22Rv1 (cell line): ENCODE results near the gene LYPLA2.
A peak's percentile ranks its signal among the peaks of the same experiment; 100 is the strongest.
"Not testable (repeated sequence)": the region's sequence is repeated elsewhere in the genome, so short reads cannot be mapped to it uniquely, and the experiment has no call there.

Experiments
- H3K27ac ChIP-seq: fragments of 450-650 bp; 2 replicates; pipeline ENCODE4 v1.5.1; 2017
- ZFX ChIP-seq: fragments of 450-650 bp; IDR thresholded peaks from 2 replicates; pipeline ENCODE4 v1.6.1; 2017; ENCODE audit warnings: antibody characterized with exemption, borderline replicate concordance
- TF ChIP-seq, protein P1 (sequence below): fragments of 450-650 bp; IDR thresholded peaks from 2 replicates; pipeline ENCODE4 v1.5.1; 2017; ENCODE audit warnings: mild to moderate bottlenecking

Gene LYPLA2

DNA sequence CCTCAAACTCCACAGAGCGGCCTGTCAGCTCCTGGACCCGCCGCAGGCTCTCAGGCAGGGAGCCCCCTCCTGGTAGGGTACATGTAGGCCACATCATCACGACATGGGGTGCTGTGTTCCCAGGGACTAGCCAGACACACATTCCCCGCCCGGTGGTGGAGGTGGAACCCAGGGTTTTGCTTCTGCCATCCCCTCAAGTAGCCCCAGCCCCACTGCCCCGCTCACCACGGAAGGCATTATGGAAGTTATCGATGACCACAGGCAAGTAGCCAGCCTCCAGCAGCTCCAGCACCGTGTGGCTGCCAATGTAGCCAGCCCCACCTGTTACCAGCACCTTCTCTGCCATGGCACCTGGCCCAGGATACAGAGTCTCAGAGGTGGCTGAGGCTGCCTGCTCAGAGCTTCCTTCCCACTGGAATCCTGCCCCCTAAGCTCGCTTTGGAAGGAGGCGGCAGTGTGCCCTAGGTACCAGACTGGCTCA is 7.8 kb downstream of the LYPLA2 start:
- TF ChIP-seq ZFX = no peak
- TF ChIP-seq, protein P1, sequence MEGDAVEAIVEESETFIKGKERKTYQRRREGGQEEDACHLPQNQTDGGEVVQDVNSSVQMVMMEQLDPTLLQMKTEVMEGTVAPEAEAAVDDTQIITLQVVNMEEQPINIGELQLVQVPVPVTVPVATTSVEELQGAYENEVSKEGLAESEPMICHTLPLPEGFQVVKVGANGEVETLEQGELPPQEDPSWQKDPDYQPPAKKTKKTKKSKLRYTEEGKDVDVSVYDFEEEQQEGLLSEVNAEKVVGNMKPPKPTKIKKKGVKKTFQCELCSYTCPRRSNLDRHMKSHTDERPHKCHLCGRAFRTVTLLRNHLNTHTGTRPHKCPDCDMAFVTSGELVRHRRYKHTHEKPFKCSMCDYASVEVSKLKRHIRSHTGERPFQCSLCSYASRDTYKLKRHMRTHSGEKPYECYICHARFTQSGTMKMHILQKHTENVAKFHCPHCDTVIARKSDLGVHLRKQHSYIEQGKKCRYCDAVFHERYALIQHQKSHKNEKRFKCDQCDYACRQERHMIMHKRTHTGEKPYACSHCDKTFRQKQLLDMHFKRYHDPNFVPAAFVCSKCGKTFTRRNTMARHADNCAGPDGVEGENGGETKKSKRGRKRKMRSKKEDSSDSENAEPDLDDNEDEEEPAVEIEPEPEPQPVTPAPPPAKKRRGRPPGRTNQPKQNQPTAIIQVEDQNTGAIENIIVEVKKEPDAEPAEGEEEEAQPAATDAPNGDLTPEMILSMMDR = no peak
- peak overlapping the region; percentile 89 for H3K27ac ChIP-seq

DNA sequence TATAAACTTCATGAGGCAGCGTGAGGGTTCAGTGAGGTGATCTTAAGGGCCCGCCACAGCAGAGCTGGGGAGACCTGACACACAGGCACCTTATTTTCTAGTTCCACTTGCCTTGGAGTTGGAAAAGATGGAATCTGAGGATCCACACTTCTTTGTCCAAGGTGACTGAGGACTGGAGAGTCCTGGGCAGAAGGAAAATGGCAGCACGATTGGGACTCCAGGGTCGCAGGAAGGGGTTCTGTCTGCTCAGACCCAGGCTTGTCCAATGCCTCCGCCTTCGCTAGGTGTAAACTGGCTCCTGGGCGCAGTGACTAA is 8.3 kb downstream of the LYPLA2 start:
- peak overlapping the region; percentile 89 for H3K27ac ChIP-seq
- TF ChIP-seq, protein P1 = no peak
- no peak for TF ChIP-seq ZFX

DNA sequence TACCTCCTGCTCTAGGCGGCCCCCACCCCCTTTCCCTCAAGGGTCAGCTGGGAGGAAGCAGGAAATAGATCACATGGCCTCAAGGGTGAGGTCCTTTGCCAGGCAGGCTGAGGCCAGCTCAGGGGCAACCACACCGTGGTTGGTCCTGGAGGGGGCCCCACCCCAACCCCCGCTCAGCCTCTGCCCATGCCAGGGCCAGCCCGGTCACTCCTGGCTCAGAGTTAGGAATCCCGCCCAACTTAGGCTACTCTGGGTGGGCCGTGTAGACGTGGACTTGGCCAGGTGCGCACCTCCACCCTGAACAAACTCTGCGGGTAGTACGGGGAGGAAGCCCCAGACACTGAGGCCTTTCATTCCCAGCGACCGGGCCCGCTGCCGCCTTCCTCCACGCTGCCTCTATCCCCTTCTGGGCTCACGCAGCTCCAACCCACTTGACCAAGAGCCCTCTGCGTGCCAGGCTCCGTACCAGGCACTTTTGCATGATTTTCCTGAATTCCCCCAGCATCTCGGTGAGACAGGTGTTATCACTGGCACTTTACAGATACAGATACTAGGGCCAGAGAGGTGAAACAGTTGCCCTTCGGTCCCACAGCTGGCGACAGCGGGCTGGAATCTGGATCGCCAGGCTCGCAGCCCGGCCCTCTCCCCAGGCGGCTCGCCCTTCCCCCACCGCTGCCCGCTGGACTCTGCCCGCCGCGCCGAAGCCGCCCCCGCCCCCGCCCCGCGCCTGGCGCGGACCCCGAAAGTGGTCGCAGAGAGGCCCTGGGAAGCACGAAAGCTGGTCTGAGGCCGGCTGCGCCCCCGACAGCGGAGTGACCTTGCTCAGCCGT is 8.8 kb downstream of the LYPLA2 start:
- no peak for TF ChIP-seq ZFX
- TF ChIP-seq, protein P1 = no peak
- peak overlapping the region; percentile 89 for H3K27ac ChIP-seq

DNA sequence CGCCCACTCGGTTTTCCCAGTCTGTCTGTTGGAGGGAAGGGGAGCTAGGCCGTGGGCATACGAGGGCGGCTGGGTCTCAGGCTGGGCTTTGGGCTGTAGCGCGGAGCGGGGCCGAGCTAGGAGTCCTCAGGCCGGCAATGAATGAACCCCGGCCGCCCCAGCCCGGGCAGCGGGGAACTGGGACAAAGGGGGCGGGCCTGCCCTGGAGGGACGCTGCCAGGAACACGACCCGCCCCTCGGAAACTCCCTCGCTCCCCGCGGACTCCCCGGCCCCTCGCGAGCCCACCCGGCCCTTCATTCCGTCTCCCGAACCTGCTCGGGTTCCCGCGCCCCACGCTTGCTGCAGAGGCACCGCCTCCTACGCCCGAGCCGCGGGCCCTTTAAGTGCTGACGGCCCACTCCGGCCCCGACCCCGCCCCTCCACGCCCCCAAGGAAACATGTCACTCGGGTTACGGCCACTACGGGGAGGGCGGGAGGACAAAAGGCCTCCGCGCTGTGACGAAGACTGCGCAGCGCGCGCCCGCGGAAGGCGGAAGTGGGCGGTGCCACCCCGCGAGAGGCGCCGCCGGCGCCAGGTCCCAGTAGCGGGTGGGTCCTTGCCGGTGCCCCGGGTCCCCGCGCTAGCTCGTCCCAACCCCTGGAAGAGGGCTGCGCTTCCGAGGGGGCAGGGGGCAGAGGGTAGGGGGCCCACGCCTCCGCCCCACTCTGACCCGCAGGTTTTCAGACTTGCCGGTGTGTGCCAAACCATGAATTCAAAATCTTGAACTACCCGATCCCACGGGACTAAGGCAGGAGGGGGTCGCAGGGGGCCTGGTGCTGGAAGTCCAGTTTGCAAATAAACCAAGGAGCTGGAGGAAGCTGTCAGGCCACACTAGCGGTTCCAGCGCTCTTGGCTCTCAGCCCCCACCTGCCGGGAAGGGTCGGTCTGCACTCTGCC is 9.7 kb downstream of the LYPLA2 start, which contains the start of gene GALE:
Gene GALE (minus strand): TSS at position 355 of the 938 bp plus-strand sequence. CDS start 1,747 bp downstream, outside the sequence.
- no peak for TF ChIP-seq ZFX
- TF ChIP-seq, protein P1 = no peak
- H3K27ac ChIP-seq = peak within 1 kb of the TSS; percentile 89

DNA sequence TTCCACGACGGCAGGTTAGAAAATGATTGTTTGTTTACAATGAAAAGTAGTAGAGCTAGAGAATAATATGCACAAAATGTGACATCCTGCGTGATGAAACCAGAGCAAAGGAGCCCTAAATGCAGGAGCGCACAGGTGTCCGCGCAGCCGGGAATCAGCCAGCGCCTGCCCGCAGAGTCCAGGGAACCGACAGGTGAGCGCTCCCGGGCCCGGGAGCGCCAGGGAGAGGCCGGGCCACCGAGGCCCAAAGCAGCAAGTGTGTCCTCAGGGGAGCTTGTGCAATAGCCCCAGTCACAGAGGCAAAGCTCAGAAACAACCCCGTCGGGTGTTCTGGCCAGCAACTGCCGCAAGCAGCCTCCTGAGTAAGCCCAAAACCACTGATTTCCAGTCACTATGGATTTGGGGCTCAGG is 10.4 kb downstream of the LYPLA2 start:
- TF ChIP-seq, protein P1 = no peak
- no peak for TF ChIP-seq ZFX
- H3K27ac ChIP-seq = peak overlapping the region; percentile 89

DNA sequence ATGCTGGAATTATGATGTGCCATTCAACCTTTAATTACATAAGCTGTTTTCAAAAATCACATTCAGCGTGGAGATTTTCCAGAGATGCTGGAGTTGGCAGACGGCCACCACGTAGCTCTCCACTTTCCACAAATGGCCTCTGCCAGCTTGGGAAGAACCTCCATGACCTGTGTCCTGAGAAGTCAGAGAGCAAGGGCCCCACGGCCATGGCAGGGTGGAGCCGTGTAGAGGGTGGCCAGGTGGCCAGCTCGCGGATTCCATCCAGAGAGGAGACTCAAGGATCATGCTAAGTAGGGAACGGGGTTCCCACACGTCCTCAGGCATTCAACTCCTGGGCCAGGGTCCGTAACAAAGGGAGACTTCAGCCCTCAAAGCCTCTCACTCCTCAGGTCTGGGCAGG is 10.9 kb downstream of the LYPLA2 start:
- TF ChIP-seq, protein P1 = no peak
- TF ChIP-seq ZFX = no peak
- H3K27ac ChIP-seq = no peak overlapping the region

DNA sequence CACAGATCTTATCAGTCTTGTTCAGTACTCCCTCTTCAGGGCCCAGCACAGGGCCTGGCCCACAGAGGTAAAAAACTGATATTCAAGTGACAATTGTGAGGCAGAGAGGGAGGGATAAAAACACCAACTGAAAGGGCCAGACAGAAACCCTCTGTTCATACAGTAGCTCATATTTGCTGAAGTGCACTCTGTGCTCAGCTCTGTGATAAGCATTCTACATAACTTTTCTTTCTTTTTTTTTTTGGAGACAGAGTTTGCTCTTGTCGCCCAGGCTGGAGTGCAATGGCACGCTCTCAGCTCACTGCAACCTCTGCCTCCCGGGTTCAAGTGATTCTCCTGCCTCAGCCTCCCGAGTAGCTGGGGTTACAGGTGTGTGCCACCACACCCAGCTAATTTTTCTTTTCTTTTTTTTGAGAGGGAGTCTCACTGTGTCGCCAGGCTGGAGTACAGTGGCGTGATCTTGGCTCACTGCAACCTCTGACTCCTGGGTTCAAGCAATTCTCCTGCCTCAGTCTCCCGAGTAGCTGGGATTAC is 11.9 kb downstream of the LYPLA2 start:
- not testable (repeated sequence) for H3K27ac ChIP-seq
